GM21528 (cell line): ENCODE measurements around the gene SNX9.
"Not testable (repeated sequence)": the region's sequence is repeated elsewhere in the genome, so short reads cannot be mapped to it uniquely, and the experiment has no call there.

Experiments
- ATAC-seq: cut with Tn5 transposase; IDR thresholded peaks from one replicate; pipeline ENCODE4 v1.9.1; 2021; ENCODE audit warnings: mild to moderate bottlenecking, moderate library complexity; ENCODE audit not compliant: unreplicated experiment, low FRiP score

Gene SNX9

DNA sequence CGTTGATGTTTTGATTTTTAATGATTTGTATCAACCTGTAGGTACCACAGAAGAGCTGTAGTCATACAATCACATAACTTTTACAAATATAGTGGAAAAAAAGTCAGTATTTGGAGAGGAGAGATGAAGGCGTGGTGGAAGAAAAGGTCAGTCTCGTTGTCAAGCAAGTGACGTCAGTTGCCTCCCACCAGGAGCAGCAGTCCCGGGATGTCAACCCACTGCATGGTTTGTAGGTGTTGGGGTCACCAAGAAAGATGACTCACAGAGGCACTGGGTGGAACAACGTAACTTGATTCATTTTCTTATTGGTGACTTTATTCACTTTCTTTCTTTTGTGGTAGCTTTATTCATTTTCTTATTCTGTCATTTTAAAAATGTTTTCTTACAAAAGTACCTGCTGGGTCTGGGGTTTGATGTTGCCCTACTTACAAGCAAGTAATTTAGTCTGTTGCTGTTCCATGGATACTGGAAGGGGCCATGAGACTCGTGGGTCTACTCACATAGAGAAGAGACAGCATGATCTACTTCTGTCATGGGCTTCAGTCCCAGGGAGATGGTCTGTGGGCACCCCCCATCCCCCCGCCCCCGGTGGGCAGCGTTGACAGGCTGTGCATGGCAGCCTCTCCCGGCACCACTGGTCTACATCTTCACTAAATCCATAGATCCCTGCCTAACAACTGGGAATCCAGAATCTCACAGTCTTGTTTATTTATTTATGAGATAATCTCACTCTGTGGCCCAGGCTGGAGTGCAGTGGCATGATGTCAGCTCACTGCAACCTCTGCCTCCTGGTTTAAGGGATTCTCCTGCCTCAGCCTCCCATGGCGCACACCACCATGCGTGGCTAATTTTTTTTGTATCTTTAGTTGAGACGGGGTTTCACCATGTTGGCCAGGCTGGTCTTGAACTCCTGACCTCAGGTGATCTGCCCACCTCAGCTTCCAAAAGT lies 122.2 kb downstream of the SNX9 start:
- ATAC-seq, result no peak

DNA sequence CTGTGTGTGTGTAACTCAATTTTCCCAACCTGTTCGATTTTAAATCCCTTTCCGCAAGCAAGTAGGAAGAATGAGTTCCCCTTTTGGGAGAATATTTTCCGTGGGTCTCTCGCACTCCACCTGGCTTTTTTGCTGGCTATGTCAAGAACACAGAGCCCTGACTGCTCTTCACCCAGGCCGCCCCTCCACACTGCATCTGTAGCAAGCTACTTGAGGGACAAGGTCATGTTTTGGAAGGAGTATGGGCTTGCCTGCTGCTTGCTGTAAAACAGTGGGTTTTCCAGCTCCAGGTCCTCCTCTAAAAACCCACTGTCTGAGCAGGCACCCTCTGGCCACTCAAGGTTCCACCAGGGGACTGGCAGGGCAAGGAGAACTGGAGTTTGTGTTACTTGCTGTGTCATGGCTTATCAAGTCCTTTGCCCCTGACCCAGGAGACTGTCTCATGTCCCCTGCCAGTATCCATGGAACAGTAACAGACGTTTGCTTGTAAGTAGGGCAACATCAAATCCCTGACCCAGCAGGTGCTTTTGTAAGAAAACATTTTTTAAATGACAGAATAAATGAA lies 123.1 kb downstream of the SNX9 start:
- no peak for ATAC-seq

DNA sequence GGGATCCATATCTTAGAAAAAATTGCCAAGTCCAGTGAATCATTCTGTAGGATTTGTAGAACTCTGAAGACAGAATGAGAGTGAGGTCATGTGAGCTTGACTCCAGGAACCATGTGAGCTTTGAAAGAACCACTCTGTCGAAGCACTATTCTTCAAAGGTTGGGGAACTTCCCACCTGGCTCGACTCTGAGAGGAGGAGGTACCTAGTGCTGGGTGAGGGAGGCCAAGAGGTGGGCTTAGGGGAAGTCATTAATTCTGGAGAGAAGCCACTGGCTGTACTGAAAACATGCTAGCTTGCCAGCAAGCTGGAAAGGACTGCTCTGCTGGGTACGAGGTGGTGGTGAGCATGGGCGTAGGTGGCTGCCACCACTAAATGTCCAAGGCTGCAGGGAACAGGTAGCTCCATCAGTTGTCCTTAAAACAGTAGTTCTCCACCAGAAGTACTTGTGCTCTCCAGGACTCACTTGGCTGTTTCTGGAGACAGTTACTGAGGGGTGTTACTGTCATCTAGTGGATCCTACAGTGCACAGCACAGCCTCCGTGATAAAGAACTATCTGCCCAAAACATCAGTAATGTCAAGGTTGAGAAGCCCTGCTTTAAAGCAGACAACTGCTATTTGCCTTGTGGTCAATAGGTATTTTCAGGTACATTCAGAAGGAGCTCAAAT lies 124.0 kb downstream of the SNX9 start:
- no peak for ATAC-seq

DNA sequence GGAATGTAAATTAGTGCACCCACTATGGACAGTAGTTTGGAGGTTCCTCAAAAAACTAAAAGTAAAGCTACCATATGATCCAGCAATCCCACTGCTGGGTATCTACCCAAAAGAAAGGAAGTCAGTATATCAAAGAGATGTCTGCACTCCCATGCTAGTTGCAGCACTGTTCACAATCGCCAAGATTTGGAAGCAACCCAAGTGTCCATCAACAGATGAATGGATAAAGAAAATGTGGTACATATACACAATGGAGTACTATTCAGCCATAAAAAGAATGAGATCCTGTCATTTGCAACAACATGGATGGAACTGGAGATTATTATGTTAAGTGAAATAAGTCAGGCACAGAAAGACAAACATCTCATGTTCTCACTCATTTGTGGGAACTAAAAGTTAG lies 127.9 kb downstream of the SNX9 start:
- ATAC-seq, result not testable (repeated sequence)

DNA sequence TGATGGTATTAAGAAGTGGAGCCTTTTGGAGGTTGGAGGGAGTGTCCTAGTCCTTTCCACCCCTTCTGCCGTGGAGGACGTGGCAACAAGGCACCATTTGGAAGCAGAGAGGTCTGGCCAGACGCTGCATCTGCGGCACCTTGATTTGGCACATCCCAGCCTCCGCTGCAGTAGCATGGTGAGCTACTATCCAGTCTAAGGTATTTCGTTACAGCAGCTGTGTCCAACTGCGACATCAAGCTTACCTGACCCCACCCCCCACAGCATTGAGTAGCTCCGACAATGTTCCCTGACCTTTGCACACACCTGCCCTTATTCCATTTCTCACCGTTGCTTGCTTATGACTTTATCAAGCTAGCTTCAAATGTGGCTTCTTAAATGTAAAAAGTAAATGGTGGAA lies 128.8 kb downstream of the SNX9 start:
- no peak for ATAC-seq

DNA sequence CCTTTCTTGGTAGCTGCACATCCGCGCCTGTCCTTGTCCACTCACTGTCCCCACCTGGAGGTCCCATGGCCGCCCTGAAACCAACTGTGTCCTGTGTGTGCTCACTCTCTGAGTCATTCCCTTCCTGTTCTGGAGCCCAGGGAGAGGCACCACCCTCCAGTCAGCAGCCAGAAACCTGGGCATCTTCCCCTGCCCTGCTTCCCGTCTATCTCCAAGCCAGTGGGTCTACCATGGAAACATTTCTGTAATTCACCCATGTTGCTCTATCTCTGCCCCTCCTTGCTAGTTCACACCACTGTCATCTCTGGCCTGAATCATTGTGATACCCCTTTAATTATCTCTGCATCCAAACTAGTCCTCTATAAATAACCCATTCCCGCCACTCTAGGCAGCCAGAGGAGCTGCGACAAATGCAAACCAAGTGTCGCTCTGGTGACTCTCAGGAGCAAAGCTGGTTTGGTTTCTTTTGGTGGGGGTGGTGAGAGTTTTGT lies 129.9 kb downstream of the SNX9 start:
- no peak for ATAC-seq

DNA sequence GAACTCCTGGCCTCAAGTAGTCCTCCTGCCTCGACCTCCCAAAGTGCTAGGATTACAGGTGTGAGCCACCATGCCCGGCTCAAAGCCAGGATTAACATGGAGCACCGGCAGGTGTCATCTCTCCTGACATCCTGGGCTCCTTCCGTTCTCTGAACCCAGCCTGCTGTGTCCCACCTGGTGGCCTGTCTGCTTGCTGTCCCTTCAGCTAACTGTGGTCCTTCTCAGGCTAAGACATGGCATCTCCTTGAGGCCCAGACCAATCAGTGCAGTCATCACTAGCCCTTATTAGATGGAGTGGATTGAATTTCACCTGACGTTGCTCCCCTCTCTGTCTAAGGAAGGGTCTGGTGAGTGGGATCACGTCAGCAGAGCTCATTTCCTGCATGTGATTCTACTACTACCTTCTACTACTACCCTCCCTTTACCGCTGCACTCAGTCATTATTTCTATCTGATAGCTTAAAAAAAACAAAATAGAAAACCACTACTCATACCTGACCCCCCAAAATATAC lies 130.6 kb downstream of the SNX9 start:
- no peak for ATAC-seq

DNA sequence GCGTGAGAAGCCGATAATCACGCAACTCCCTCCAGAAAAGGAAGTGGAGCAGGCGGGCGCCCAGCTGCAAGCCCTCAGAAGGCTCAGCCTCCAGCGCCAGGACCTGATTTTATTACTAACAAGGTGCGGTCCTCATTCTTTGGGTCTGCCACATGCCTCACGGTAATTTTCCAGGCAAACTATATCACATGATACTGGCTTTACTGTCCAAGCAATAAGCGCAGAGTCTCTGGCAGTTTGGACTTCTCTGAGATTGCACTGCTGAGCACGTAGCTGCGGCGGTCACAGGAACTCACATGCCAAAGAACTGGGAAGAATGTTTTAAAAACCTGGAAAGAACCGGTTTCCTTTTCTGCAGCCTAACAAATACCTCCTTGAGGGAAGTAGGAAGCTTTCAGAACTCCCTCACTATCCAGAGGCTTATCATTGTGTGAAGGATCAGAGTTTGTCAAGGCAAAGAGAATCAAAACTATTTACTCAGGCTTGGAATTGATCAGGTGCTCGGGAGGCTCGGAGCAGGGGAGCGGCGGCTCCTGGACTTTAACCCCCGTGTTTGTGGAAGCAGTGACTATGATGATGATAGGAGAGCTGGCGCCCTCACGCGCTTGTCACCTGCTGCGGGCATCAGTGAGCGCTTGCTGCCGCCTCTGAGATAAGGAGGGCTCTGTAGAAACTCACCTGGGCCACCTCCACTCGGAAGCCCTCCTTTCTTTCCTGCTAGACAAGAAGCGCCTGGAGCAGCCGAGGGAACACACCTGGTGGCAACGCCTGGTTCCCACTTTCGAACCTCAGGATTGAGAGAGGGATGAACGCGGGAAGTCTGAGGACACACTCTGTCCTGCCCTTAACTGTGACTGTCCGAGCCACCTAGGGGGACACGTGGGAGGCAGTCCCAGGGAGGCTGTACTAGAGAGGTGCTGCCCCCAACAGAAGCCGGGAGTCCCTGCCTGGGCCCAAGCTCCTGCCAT lies 131.4 kb downstream of the SNX9 start:
- ATAC-seq, result no peak

DNA sequence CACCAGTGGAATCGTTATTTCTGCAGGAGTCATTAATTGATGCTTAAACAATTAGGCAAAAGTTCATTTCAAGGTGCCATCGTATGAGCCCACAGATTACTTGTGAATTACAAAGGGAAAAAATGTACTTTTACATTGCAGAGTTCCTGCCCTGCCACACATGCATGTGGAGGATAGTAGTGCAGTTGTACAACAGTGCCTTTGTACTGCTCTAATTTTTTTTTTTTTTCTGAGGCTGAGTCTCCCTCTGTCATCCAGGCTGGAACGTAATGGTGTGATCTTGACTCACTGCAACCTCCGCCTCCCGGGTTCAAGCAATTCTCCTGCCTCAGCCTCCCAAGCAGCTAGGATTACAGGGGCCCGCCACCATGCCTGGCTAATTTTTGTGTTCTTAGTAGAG lies 132.6 kb downstream of the SNX9 start:
- ATAC-seq, result no peak

DNA sequence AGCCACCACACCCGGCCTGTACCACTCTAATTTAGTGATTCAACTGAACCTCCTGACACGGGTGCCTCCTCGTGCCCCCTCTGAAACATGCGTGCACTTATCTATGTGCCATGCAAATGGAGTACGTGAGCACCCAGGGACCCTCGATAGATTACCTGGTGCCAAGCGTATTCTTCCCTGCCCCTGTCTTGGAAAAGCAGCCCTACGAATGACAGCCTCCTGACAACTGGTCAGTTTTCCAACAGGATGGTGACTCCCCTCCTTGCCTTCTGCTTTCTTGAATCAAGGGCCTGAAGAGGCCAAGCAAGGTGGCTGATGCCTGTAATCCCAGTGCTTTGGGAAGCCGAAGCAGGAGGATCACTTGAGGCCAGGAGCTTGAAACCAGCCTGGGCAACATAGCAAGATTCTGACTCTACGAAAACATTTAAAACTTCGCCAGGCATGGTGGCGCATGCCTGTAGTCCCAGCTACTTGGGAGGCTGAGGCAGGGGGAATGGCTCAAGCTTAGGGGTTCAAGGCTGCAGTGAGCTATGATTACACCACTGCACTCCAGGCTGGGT lies 133.2 kb downstream of the SNX9 start:
- ATAC-seq, result no peak

DNA sequence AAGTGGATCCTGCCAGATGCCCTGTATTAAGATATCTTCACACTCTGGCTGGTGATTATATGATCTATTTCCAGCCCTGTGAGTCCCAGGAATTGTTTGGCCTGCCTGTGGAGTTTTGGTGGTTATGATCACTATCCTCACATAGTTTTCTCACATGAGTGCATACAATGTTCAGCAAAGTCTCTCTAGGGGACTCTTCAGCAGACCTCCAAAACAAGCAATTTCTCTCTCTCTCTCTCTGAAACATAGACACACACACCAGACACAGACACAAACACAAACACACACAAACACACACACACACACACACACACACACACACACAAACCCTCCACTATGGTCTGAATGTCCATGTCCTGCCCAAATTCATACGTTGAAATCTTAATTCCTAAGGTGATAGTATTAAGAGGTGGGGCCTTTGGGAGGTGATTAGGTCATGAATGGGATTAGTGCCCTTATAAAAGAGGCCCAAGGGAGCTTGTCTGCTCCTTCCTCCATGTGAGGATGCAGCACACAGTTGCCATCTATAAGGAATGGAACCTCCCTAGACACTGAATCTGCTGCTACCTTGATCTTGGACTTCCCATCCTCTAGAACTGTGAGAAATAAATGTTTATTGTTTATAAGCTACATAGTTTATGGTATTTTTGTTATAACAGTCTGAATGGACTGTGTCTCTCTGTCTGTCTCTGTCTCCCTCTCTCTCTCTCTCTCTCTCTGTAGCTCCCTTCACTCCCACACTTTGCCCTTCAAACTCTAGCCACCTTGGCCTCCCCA lies 136.6 kb downstream of the SNX9 start:
- ATAC-seq, result no peak

DNA sequence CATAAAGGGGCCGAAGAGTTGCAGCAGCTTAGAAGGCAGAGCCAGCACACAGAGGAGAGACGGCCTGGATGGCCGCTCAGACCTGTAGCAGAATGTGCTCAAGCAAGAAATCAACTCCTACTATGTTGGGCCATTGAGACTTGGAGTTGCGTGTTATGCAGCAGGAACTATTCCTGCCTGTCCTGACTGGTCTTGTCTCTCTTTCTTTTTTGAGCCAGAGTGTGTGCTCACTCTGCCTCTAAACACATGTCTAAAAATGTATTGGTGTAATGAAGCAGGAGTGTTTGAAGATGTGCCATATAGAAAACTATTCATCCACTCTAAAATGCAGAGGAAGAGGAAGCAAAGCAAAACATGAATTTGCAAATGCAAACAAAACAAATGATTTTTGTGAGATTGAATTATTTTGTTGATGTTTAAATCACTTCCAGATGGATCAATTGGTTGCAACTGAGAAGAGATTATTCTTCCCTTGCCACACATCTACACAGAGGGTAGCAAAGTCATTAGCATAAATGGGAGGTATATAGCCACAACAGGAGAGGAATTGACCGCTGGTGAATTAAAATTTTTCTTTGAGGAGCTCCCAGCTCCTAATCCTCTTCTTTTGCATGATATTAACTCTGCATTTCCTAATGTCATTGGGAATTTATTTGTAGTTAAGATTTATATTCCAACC lies 138.2 kb downstream of the SNX9 start:
- ATAC-seq, result no peak

DNA sequence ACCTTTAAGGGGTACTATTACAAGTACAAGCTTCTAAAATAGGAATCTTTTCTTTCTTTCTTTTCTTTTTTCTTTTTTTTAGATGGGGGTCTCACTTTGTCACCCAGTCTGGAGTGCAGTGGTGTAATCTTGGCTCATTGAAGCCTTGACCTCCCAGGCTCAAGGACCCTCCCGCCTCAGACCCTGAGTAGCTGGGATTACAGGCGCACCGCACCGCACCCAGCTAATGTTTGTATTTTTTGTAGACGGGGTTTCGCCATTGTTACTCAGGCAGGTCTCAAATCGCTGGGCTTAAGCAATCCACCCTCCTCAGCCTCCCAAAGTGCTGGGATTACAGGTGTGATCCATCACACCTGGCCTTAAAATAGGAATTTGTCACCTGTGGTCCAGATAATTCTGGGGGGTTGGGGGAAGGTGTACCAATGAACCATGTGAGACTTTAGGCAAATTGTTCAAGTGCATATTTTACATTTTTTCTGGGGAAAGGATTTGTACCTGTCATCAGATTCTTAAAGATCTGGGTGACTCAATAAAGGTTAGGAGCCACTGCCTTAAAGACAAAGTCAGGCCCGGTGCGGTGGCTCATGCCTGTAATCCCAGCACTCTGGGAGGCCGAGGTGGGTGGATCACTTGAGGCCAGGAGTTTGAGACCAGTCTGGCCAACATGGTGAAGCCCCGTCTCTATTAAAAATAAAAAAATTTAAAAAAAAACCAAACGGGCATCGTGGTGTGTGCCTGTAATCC lies 139.0 kb downstream of the SNX9 start:
- no peak for ATAC-seq

DNA sequence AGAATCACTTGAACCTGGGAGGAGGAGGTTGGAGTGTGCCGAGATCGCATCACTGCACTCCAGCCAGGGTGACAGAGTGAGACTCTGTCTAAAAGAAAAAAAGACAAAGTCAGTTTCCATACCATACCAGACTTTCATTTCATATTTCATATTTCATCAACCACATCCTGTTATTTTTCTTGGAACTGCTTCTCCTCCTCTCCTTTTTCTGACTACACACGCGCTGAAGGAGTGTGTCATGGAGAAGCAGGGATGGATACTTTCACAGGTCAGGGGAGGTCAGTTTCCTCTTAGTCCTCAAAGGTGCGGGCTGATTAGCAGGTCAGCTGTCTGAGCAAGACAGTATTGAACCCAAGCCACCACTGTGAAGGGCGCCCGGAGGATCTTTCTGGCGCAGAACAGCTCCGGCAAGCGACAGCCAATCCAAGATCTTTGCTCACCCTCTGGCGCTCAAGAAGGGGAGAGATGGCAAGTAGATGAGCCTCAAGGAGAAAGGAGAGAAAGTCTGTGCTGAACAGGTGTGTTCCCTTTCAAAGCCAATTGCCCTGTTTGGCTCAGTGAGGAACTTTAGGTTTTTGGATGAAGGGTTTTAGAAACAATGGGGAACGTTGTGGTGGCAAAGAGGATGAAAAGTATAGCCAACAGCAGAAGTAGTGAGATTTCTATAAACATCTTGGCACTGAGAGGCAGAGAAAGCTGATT lies 139.7 kb downstream of the SNX9 start:
- no peak for ATAC-seq

DNA sequence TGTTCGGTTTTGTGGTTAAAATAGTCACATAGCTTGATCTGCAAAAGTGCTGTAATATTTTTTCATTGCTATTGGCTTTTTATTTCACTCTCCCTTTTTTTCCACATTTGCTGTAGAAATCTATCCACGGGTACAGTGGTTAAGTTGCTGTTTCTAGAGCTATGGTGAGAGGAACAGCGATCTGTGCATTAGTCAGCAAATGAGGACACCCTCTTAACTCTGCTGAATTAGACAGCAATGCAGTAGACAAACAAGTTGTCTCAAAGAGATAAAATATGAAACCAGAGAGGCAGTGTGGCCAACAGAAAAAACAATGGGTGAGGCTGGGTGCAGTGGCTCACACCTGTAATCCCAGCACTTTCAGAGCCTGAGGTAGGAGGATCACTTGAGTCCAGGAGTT lies 141.1 kb downstream of the SNX9 start:
- ATAC-seq, result no peak

DNA sequence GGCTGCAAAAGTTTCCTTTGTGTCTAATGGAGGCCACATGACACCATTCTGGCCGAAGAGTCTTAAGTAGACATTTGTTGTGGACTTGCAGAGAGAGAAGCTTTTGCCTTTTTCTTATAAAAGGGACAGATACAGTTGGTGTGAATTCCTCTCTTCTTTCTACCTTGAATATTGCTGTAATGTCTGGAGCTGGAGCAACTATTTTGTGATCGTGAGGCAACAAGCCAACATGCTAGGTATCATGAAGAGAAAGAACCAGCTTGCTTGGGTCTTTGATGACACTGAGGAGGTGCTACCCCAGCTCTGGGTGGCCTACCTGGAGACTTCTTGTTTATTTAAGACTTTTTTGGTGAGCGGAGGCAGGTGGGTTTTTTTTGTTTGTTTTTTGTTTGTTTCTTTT lies 142.3 kb downstream of the SNX9 start:
- ATAC-seq, result no peak

DNA sequence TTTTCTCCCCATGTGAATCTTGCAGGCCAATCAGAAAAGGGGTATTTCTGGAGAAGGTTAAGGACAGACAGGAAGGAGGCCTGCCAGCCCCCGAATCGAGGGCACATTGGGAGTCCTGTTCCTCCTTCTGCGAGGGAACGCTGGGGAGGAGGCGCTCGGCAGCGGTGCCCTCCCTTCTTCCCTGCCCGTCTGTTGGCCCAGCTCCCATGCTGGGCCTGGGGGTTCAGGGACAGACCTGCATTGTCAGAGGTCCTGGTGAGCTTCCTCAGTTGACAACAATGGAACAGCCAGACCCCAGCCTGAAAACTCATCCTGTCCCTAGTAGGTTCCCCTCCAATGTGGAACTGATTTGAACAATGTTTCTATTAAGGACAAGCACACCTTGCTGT lies 143.5 kb downstream of the SNX9 start:
- no peak for ATAC-seq
